Retinal pigment epithelial cell (primary cell): ENCODE results near the gene FAM193B.

Experiments
- DNase-seq: peaks from one replicate; pipeline ENCODE4 v3.0.0-alpha.2; 2010; ENCODE audit warnings: low read depth
- H3K4me3 ChIP-seq: 2 replicates; pipeline ENCODE4 v1.5.1; 2011; ENCODE audit warnings: mild to moderate bottlenecking, low read length, control low read depth, moderate library complexity
- TF ChIP-seq, protein P1 (sequence below): conservative IDR thresholded peaks from 2 replicates; pipeline ENCODE4 v1.5.1; 2011; ENCODE audit warnings: low read depth, low read length, control low read depth, inconsistent platforms

The FAM193B gene

DNA sequence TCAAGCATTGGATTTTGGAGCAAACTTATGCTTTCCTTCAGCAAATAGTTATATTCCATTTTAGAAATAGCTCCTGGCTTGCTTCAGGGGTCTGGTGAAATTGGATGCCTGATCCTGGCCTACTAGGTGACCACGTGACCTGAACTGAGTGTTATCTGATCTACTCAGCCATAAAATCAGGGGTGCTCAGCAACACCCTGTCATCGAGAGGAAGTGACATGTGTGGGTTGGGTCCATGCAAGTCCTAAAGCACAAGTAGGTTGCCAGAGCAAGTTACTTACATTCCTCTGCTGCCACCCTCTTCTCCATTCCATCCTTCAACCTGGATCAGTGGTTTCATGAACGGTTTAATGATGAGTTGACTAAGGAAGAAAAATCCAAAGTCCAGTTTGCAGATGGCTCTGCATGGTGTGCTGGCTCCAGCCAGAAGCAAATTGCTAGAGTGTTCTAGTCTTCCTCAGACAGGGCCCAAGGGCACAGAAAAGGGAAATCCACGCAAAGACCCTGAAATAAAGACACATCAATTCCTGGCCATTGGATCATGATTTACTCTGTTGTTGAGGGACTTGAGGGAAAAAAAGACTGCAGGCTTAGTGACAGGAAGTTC lies 2.8 kb upstream of the FAM193B start:
- no peak overlapping the region for H3K4me3 ChIP-seq
- DNase-seq = no peak
- TF ChIP-seq, protein P1, sequence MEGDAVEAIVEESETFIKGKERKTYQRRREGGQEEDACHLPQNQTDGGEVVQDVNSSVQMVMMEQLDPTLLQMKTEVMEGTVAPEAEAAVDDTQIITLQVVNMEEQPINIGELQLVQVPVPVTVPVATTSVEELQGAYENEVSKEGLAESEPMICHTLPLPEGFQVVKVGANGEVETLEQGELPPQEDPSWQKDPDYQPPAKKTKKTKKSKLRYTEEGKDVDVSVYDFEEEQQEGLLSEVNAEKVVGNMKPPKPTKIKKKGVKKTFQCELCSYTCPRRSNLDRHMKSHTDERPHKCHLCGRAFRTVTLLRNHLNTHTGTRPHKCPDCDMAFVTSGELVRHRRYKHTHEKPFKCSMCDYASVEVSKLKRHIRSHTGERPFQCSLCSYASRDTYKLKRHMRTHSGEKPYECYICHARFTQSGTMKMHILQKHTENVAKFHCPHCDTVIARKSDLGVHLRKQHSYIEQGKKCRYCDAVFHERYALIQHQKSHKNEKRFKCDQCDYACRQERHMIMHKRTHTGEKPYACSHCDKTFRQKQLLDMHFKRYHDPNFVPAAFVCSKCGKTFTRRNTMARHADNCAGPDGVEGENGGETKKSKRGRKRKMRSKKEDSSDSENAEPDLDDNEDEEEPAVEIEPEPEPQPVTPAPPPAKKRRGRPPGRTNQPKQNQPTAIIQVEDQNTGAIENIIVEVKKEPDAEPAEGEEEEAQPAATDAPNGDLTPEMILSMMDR = no peak

DNA sequence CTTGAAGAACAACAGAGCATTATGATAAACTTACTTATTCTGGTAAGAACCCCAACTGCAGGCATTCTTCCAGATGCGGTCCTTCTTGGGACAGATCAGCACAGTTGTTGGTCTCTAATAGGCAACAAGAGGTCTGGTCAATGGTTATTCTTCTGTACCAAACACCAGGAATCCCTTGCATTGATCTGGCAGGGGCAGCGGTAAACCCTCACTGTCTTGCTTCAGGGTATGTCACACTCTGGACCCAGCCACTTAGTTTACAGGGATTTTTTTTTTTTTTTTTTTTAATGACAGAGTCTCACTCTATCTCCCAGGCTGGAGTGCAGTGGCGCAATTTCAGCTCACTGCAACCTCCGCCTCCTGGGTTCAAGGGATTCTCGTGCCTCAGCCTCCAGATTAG lies 1.3 kb upstream of the FAM193B start:
- DNase-seq = no peak
- H3K4me3 ChIP-seq = no peak overlapping the region
- TF ChIP-seq, protein P1 = no peak

DNA sequence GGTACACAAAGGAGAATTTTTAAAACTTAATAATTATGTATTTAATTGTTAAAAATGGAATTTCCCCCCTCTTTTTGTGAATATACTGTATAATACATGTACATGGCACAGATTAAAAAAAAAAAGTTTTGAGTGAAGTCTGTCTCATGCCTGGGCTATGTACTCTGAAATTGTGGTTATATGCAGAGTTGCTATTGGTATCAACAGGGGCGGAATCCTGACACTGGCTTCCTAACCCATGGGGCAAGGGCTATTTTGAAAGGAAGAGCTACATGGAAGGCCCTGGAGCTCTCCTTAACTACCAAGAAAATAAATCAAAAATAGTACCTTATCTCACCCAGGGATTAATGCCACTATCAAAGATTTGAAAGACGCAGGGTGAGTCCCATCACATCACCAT lies 865 bp upstream of the FAM193B start:
- H3K4me3 ChIP-seq = no peak overlapping the region
- DNase-seq = no peak

DNA sequence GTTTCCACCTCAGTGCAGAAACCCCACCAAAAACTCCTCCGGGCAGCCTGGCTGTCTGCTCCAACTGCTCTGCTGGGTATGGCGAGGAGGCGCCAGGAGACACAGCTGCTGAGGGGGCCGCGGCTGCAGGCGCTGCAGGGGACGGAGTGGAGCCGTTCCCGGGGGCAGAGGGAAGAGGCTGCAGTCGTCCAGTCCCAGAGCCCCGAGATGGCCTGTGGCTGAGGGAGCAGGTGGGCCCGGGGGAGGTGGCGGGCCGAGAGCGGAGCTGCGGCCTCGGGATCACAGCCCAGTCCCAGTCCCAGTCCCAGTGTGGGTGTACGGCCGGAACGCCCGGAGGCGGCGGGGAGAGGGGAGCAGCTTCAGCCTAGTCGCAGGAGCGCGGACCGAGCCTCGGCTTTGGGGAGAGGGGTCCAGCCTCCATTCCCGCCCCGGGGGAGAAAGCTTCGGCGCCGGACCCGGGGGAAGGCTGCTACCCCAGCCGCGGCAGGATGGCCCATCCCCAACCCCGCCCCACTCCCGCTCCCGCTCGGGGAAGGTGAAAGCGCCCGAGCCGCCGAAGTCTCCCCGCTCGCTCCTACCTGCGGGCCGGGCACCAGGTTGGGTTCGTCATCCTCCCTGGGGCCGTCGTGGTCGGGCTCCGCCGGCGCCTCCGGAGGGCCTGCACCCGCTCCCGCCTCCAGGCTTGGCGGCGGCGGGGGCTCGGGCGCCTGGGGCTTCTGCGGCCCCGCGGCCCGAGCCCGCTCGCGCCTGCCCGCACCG lies 513 bp downstream of the FAM193B start:
- H3K4me3 ChIP-seq = peak overlapping the region; percentile 80
- TF ChIP-seq, protein P1 = no peak
- DNase-seq = no peak

More for the DNA sequence above, 865 bp upstream of the FAM193B start:
- TF ChIP-seq, protein P1 = no peak

DNA sequence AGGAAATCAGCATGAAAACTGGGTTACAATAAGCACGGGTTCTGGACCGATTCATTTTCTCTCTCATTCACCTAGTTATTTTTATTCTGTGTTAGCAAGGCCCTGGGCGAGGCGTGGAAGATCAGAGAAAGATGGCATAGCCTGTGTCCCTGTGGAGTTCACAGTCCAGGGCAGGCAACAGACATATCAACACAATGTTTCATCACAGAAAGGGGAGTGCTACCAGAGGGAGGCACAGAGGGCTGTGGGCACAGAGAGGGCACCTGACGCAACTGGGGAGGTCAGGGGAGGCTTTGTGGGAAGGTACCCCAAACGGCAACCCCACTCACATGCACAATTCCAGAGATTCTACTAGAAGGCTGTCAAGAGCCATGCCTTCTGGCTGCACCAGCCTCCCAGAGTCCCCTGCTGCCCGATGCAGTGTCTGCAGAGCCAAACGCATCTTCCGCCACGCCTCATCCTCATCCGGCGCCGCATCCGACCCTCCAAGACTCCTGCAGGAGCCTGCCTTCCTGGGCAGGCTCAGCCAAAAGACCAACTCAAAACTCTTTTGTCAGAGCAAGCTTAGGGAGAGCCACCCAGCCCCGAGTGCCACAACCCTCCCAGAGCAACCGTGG lies 1.4 kb downstream of the FAM193B start:
- H3K4me3 ChIP-seq = peak overlapping the region; percentile 80
- DNase-seq = no peak
- TF ChIP-seq, protein P1 = no peak

DNA sequence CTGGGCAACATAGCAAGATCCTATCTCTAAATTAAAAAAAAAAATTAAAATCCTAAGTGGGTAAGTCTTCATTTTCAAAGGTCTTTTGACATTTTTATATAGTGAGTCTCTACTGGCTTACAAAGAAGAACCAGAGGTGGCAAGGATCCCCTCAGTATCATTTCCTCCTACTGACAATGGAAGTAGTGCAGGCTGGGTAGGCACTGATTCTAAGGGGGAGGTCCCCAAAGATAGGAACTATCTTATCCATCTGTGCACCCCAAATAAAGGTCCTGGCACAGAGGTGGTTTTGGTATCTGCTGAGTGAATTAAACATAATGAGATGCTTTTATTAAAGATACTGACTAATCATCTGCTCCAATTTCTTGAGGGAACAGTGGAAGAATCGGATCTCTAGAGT lies 4.2 kb downstream of the FAM193B start:
- H3K4me3 ChIP-seq = no peak overlapping the region
- TF ChIP-seq, protein P1 = no peak
- no peak for DNase-seq
